Fibroblast of lung (primary cell): ENCODE measurements around the gene FHDC1.

Experiments
- EZH2 ChIP-seq: IDR thresholded peaks from 2 replicates; pipeline ENCODE4 v1.5.1; 2012; ENCODE audit warnings: low read length, control low read depth, mild to moderate bottlenecking; ENCODE audit errors: missing control alignments
- TF ChIP-seq, protein P1 (sequence below), 2 donors: IDR thresholded peaks in 1 of 2; conservative IDR thresholded peaks in 1 of 2; 1 replicate in 1 of 2; 2 replicates in 1 of 2; pipeline ENCODE4 v1.5.1; 2011 to 2012; ENCODE audit warnings: low read length in 2 of 2, control low read depth in 1 of 2, inconsistent platforms in 1 of 2, low read depth in 1 of 2, mild to moderate bottlenecking in 1 of 2

DNA sequence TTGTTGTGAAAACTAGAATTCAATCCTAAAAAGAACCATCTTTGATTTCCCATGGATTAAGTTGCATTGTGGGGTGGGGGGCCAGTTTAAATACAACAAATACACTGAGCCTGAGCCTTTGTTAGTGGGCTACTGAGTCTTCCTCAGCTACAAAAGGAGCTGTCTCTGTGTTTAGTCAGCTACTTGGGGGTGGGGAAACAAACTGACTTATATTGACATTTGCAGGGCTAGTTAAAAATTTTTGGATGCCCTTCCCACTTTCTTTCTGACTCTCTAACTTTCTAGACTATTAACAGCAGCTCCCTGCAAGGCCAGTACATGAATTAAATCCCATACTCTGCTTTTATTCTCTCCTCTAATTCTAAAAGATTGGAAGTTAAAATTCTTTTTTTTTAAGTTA, 32.5 kb upstream of the FHDC1 start:
- TF ChIP-seq EZH2: no peak
- TF ChIP-seq, protein P1, sequence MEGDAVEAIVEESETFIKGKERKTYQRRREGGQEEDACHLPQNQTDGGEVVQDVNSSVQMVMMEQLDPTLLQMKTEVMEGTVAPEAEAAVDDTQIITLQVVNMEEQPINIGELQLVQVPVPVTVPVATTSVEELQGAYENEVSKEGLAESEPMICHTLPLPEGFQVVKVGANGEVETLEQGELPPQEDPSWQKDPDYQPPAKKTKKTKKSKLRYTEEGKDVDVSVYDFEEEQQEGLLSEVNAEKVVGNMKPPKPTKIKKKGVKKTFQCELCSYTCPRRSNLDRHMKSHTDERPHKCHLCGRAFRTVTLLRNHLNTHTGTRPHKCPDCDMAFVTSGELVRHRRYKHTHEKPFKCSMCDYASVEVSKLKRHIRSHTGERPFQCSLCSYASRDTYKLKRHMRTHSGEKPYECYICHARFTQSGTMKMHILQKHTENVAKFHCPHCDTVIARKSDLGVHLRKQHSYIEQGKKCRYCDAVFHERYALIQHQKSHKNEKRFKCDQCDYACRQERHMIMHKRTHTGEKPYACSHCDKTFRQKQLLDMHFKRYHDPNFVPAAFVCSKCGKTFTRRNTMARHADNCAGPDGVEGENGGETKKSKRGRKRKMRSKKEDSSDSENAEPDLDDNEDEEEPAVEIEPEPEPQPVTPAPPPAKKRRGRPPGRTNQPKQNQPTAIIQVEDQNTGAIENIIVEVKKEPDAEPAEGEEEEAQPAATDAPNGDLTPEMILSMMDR (conservative IDR thresholded peaks at IDR 0.05 in 1 of 2, IDR thresholded peaks at IDR 0.05 in 1 of 2; ENCODE audit: low read depth in 1 of 2, low read length in 2 of 2): no peak
